ENCODE data around the gene DRICH1.
"Not testable (repeated sequence)": the region's sequence is repeated elsewhere in the genome, so short reads cannot be mapped to it uniquely, and the experiment has no call there.

The DRICH1 gene

DNA sequence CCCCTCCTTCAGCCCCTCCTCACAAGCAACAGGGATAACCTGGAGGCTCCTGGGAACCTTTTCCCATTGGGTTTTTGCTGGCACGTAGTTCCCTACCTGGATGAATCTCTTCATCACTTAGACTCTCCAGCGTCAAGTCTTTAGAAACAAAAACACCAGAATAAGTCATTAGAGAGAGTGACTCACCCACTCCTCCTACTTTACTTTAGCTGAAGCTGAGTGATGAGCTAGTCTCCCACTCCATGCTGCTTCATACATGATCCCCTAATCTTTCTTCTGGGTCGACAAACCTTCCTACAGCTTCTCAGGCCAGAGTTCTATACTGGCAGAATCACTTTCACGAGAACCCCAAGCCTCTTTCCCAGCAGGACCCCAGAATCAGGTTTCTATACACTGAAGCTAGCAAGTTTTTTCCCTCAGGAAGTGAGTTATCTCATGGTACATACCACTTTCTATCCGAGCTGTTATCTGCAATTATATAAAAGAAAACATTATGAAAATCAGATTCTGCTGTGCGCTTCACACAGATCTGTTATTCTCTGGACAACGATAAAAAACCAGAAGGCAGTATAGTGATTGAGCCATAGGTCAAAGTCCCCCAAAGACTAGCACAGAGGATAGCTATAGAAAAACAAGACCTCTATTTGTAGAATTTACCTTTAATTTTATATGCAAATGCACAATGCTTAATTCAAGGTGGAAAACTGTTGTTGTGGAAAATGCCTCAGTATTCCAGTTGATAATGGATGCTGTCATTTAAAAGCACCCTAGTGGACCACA is 18.7 kb downstream of the DRICH1 start:
- H3K9me3 ChIP-seq (ENCODE audit: insufficient read depth, low read depth, low read length), result no peaks in the 10 kb centered on the region
- H3K4me1 ChIP-seq (ENCODE audit: insufficient read depth, low read length), result no peaks in the 10 kb centered on the region
- H3K27ac ChIP-seq (ENCODE audit: low read depth, low read length), result no peak overlapping the region
- no peaks in the 10 kb centered on the region for H3K36me3 ChIP-seq (ENCODE audit: insufficient read depth, low read length)
- no peak overlapping the region for H3K4me3 ChIP-seq (ENCODE audit: low read length)
- H3K27me3 ChIP-seq (ENCODE audit: insufficient read depth, low read length), result no peaks in the 10 kb centered on the region
- H3K9ac ChIP-seq (ENCODE audit: low read depth, low read length), result no peak overlapping the region
- WGBS, result 74% methylated on average over 6 of the region's 7 CpGs

DNA sequence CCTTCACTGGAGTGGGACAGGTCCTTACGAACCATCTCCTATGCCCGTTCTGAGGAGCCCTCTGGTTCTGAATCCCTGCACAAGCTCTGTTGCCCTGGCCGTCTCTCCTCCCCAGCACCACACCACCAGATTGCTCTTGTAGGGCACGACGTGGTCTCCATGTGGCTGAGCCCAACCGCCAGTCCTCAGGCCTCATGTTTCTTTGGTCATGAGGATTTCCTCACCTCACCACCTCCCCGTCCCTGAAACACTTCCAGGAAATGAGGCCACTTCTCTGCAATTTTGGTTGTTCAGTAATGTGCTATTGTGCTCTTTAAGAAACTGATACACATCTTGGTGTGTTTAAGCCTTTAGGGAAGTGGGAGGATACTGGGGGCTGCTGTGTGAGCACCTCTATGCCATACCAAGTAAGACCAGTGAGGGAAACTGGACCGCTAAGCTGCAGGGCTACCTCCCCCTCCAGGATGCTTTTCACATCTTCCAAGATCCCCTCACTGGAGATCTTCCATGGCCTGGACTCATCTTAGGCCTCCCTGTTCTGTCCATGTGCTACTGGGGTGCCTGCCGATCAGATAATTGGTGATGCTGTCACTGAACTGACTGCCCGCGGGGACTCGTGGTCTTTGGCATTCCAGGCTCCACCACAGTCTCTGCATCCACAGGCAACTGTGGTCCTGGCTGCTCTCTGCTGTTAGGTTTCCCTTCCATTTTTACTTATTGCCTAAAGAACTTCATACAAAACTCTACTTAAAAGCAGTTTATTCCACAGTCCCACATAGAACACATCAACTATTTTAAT is 21.9 kb downstream of the DRICH1 start:
- no peaks in the 10 kb centered on the region for H3K36me3 ChIP-seq (ENCODE audit: insufficient read depth, low read length)
- H3K27me3 ChIP-seq (ENCODE audit: insufficient read depth, low read length), result no peaks in the 10 kb centered on the region
- H3K9ac ChIP-seq (ENCODE audit: low read depth, low read length), result no peak overlapping the region
- H3K4me3 ChIP-seq (ENCODE audit: low read length), result no peak overlapping the region
- no peaks in the 10 kb centered on the region for H3K9me3 ChIP-seq (ENCODE audit: insufficient read depth, low read depth, low read length)
- H3K4me1 ChIP-seq (ENCODE audit: insufficient read depth, low read length), result no peaks in the 10 kb centered on the region
- no peak overlapping the region for H3K27ac ChIP-seq (ENCODE audit: low read depth, low read length)
- 80% methylated on average over 12 of the region's 12 CpGs for WGBS

DNA sequence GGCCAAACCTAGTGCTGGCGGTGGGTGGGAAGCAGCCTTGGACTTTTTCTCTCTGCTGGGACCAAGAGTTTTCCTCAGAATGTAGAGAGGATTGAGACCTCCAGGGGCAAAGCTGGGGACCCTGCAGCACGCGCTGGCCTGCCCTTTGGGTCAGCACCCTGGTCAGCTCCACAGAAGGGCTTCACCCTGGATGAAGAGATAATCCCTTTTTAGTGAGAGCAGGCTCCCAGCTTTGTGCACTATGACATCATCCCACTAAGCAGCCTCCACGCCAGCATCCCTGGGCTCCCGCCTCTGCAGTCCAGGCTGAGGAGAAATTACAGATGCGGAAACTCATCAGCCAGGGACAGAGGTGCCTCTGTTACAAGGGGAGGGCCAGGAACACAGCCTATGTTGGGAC is 23.5 kb downstream of the DRICH1 start:
- Histone ChIP-seq H3K9ac (ENCODE audit: low read depth, low read length) (no peak overlapping the region), H3K9me3 (ENCODE audit: insufficient read depth, low read depth, low read length) (no peaks in the 10 kb centered on the region), H3K36me3 (ENCODE audit: insufficient read depth, low read length) (no peaks in the 10 kb centered on the region), H3K27ac (ENCODE audit: low read depth, low read length) (no peak overlapping the region), H3K4me3 (ENCODE audit: low read length) (no peak overlapping the region), H3K4me1 (ENCODE audit: insufficient read depth, low read length) (no peaks in the 10 kb centered on the region), H3K27me3 (ENCODE audit: insufficient read depth, low read length) (no peaks in the 10 kb centered on the region)
- WGBS, result 28% methylated on average over 6 of the region's 6 CpGs

DNA sequence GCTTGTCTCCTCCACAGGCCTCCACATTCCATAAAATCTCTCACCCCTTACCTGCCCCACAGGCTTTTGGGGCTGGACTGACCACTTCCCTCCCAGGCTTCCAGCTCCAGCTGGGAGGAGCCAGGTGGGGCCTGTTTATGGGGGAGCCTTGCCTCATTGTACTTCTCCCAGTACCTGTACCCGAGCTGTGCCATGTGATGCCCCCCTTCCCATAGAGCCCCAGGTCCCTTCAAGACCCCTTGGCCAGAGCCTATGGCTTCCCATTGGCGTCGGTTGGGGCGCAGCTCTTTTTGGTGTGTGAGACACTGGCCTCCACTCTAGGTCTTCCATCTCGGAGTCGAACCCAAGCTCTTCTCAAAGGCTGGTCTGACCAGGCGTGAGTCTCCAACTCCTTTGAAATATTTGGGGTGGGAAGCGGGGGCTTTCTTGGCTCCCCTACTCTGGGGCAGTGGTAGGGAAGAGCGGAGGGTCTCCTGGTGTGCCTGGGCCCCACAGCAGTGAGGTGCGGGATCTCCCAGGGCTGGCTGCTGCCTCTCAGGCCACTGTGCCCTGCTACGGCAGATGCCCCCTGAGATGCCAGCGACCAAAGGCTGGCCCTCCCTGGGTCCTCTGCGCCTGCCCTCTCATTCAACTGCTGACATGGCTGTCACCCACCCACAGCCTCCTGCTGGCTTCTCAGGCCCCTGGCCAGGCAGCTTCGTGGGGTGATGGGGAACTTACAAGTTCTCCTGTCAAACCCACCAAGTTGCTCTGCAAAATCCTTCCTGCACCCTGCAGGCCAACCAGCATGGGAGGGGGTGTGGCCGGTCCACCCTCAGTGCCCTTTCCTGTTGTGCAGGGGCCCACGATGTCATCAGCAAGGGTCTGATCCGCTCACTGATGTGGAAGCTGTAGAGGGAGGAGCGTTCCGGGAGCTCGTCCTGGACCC is 25.7 kb downstream of the DRICH1 start:
- no peak overlapping the region for H3K4me3 ChIP-seq (ENCODE audit: low read length)
- H3K27ac ChIP-seq (ENCODE audit: low read depth, low read length), result no peak overlapping the region
- no peaks in the 10 kb centered on the region for H3K36me3 ChIP-seq (ENCODE audit: insufficient read depth, low read length)
- no peaks in the 10 kb centered on the region for H3K27me3 ChIP-seq (ENCODE audit: insufficient read depth, low read length)
- H3K9me3 ChIP-seq (ENCODE audit: insufficient read depth, low read depth, low read length), result no peaks in the 10 kb centered on the region
- WGBS, result 85% methylated on average over 20 of the region's 20 CpGs
- no peaks in the 10 kb centered on the region for H3K4me1 ChIP-seq (ENCODE audit: insufficient read depth, low read length)
- H3K9ac ChIP-seq (ENCODE audit: low read depth, low read length), result no peak overlapping the region

DNA sequence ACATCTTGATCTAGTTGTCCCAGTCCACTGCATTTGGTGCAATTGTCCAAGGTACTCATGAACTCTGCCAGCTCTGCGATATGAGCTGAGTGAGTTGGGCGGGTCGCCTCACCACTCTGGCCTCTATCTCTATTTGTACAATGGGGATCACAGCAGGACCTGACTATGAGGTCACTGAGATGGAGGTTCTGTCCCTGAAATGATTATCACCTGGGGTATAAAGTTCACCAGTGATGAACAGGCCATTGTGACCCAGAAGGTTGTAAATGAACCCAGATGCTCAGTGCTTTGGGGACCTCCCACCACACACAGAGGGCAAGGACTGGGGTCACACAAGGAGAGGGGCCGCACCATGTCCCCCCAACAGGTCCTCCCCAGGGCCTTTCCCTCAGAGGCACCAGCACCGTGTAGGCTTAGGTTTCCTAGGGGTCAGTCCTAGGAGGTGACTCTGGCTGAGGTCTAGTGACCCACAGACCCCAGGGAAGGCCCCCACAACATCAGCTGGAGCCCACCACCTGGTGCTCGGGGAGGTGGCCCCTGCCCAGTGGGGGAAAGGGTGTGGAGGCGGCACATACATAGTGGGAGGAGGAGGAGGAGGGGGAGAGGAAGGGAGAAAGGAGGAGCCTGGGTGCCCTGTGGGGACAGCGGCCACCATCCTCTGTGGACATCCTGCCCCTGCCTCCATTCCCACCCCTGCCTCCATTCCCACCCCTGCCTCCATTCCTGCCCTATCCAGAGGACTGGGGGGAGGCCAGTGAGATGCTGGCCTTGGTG is 27.0 kb downstream of the DRICH1 start:
- WGBS, result 83% methylated on average over 8 of the region's 8 CpGs
- H3K9me3 ChIP-seq (ENCODE audit: insufficient read depth, low read depth, low read length), result no peaks in the 10 kb centered on the region
- no peak overlapping the region for H3K27ac ChIP-seq (ENCODE audit: low read depth, low read length)
- H3K4me1 ChIP-seq (ENCODE audit: insufficient read depth, low read length), result no peaks in the 10 kb centered on the region
- no peaks in the 10 kb centered on the region for H3K36me3 ChIP-seq (ENCODE audit: insufficient read depth, low read length)
- H3K27me3 ChIP-seq (ENCODE audit: insufficient read depth, low read length), result no peaks in the 10 kb centered on the region
- H3K4me3 ChIP-seq (ENCODE audit: low read length), result no peak overlapping the region
- no peak overlapping the region for H3K9ac ChIP-seq (ENCODE audit: low read depth, low read length)

DNA sequence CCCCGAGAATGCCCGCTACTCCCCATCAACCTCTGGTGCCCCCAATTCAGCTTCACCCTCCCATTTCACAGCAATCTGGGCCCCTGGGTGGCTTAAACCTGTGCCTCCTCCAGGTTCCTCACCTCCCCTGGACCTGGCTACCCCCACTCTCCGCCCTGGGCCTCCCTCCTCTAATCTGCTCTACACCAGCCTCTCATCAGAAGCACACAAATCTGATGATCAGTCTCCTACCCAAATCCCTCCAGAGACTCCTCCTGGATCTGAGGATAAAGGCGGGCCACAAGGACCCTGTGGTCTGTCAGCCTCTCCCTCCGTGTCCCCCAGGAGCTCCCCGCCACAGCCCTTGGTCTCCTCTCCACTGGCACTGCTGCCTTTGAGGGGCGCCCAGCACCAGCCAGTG is 28.9 kb downstream of the DRICH1 start:
- Histone ChIP-seq H3K4me1 (ENCODE audit: insufficient read depth, low read length) (no peaks in the 10 kb centered on the region), H3K9ac (ENCODE audit: low read depth, low read length) (no peak overlapping the region), H3K36me3 (ENCODE audit: insufficient read depth, low read length) (no peaks in the 10 kb centered on the region), H3K27ac (ENCODE audit: low read depth, low read length) (no peak overlapping the region), H3K27me3 (ENCODE audit: insufficient read depth, low read length) (no peaks in the 10 kb centered on the region), H3K4me3 (ENCODE audit: low read length) (no peak overlapping the region), H3K9me3 (ENCODE audit: insufficient read depth, low read depth, low read length) (no peaks in the 10 kb centered on the region)
- WGBS, result 87% methylated on average over 7 of the region's 7 CpGs

DNA sequence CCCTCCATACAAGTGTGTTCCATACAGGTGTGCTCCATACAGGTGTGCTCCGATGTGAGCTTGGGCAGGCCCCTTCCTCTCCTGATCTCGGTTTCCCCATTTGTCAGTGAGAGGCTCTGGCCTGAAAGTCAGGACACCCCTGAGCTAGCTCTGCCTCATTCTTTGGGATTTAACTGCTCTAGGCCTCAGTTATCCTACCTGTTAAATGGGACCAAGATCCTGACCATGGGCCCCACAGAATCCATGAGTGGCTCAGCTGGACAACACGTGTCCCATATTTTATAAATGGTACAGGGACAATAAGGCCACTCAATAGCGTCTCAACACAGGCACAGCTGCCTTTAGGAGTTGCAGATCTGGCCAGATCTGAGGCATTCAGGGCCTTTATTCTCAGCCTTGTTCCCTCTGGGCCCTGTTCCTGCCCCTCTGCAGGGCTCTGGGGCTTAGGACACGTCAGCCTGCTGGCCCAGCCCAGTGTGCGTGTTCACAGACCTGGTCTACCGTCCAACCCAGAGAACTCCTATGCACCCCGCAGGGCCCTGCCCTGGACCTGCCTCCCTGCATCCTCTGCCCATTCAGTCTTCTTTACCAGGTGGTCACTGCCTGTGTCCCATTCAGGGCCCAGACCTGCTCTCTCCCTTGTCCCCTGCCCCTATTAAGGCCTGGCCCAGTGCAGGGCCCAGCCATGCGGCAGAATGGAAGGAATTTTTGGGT is 33.2 kb downstream of the DRICH1 start:
- Histone ChIP-seq H3K9me3 (ENCODE audit: insufficient read depth, low read depth, low read length) (no peaks in the 10 kb centered on the region), H3K27me3 (ENCODE audit: insufficient read depth, low read length) (no peaks in the 10 kb centered on the region), H3K27ac (ENCODE audit: low read depth, low read length) (no peak overlapping the region), H3K4me3 (ENCODE audit: low read length) (no peak overlapping the region), H3K36me3 (ENCODE audit: insufficient read depth, low read length) (no peaks in the 10 kb centered on the region), H3K9ac (ENCODE audit: low read depth, low read length) (no peak overlapping the region), H3K4me1 (ENCODE audit: insufficient read depth, low read length) (no peaks in the 10 kb centered on the region)
- 93% methylated on average over 9 of the region's 9 CpGs for WGBS

DNA sequence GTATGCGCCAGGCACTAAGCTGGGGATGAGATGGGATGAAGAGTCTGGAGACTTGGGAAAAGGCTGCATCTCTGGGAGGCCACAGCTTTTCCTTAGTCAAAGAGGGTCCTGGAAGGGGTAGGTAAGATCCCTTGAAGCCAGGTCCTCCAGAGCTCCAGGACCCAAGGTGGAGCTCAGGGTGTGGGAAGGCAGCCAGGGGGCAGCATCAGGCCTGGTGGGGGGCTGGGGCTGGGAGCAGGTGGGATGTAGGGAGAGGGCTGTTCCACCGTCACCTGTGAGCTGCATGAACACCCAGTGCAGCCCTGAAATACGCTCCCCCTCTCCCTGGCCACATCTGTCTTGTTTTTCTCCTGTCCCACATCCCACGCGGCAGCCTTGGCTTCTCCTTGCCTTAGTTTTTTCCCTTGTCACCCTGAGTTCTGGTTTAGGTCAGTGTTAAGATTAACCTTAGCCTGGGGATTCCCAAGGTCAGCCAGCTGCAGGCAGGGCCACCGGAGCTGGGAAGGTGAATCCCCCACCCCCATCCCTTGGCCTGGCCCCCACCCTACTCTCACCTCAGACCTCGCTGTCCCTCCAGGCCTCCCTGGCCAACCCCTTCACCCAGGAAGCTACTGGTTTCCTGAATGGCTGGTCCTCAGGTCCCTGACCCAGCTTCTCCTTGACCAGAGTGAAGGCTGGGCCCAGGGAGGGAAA is 34.4 kb downstream of the DRICH1 start:
- not testable (repeated sequence) for H3K9ac ChIP-seq (ENCODE audit: low read depth, low read length); H3K27ac ChIP-seq (ENCODE audit: low read depth, low read length); H3K36me3 ChIP-seq (ENCODE audit: insufficient read depth, low read length); H3K9me3 ChIP-seq (ENCODE audit: insufficient read depth, low read depth, low read length); H3K27me3 ChIP-seq (ENCODE audit: insufficient read depth, low read length); H3K4me1 ChIP-seq (ENCODE audit: insufficient read depth, low read length); H3K4me3 ChIP-seq (ENCODE audit: low read length)
- 80% methylated on average over 2 of the region's 7 CpGs for WGBS

DNA sequence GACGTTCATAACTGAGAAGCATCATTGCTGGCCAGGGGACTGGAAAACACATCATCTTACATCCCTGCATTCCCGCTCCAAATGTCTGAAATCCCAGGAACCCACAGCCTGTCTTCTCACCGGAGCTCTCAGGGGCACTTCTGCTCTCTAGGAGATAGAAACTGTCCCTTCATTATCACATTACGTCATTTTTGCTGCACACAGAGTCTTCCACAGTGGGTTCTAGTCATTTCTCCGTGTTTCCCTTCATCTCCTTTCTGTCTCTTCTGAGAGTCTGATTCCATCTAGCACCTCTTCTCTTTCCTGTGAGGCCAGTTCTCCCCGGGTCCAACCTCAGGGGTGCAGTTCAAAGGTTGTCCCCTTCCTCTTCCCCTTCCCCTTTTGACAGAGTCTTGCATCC is 36.2 kb downstream of the DRICH1 start:
- H3K4me3 ChIP-seq (ENCODE audit: low read length); H3K27ac ChIP-seq (ENCODE audit: low read depth, low read length); H3K9me3 ChIP-seq (ENCODE audit: insufficient read depth, low read depth, low read length); H3K27me3 ChIP-seq (ENCODE audit: insufficient read depth, low read length); H3K9ac ChIP-seq (ENCODE audit: low read depth, low read length); H3K36me3 ChIP-seq (ENCODE audit: insufficient read depth, low read length); H3K4me1 ChIP-seq (ENCODE audit: insufficient read depth, low read length): not testable (repeated sequence)
- 74% methylated on average over 6 of the region's 6 CpGs for WGBS

DNA sequence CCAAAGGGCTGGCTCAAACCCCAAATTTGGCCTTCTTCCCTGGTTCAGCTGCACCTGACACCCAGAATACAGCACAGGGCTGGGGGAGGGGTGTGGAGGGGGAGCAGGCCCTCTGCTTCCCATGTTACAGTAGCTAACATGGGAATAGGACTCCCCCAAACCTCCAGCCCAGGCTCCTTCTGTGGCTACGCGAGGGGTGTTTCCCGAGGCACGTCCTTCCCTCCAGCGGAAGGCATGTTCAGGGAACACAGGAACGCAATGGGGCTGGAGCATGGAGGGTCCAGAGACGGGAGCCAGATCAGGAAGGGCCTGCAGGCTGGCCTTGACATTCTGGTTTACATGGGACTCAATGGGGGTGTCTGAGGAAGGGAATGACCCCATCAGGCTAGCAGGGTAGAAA is 40.3 kb downstream of the DRICH1 start:
- no peaks in the 10 kb centered on the region for H3K36me3 ChIP-seq (ENCODE audit: insufficient read depth, low read length)
- no peaks in the 10 kb centered on the region for H3K9me3 ChIP-seq (ENCODE audit: insufficient read depth, low read depth, low read length)
- H3K4me3 ChIP-seq (ENCODE audit: low read length), result no peak overlapping the region
- no peak overlapping the region for H3K9ac ChIP-seq (ENCODE audit: low read depth, low read length)
- 79% methylated on average over 7 of the region's 7 CpGs for WGBS
- peaks cover 9% of the 10 kb centered on the region; the same call in 1 of the 2 replicates for H3K4me1 ChIP-seq (ENCODE audit: insufficient read depth, low read length)
- no peak overlapping the region for H3K27ac ChIP-seq (ENCODE audit: low read depth, low read length)
- no peaks in the 10 kb centered on the region for H3K27me3 ChIP-seq (ENCODE audit: insufficient read depth, low read length)

Data from HUES64 (cell line).